ENCODE results near the gene ABCB9.
A peak's percentile ranks its signal among the peaks of the same experiment; 100 is the strongest.
"Not testable (repeated sequence)": the region's sequence is repeated elsewhere in the genome, so short reads cannot be mapped to it uniquely, and the experiment has no call there.

Gene ABCB9

GRCh38 chr12:122947352-122947792 lies 18.9 kb downstream of the ABCB9 start:
- H3K9me3 ChIP-seq (ENCODE audit: control extremely low read depth in 1 of 5, control insufficient read depth in 4 of 5, insufficient read depth in 2 of 5, low read depth in 1 of 5, low read length in 4 of 5): no peaks in the 10 kb centered on the region
- H3K4me1 ChIP-seq (ENCODE audit: control extremely low read depth in 1 of 4, control insufficient read depth in 4 of 4, insufficient read depth in 4 of 4, low read length in 3 of 4): peaks cover 0 to 36% (median 34%) of the 10 kb centered on the region in 4 experiments
- H3K4me3 ChIP-seq (ENCODE audit: control insufficient read depth in 1 of 7, extremely low read depth in 1 of 7, insufficient read depth in 4 of 7, low read depth in 2 of 7, low read length in 6 of 7): peak overlapping the region in 2 of 7 experiments; percentile 37 to 38
- 45% methylated on average over 12 of the region's 15 CpGs for WGBS (ENCODE audit: insufficient coverage)
- no peaks in the 10 kb centered on the region for H3K27me3 ChIP-seq (replicated peaks in 2 of 5; ENCODE audit: control insufficient read depth in 4 of 5, insufficient read depth in 5 of 5, low read length in 4 of 5)
- CTCF ChIA-PET: interaction anchor here (0.6 to 18.2 kb wide), 18 partner anchors 8 to 191 kb away, joined by 3 to 421 read pairs (median 4); partner anchors contain the start of gene VPS37B
- DNase-seq: peak; percentile 50 to 85 (median 74)
- H3K27ac ChIP-seq (ENCODE audit: insufficient read depth in 1 of 2, low read depth in 1 of 2, low read length in 2 of 2, poor library complexity in 1 of 2, severe bottlenecking in 2 of 2): peak overlapping the region; percentile 72 to 82
- POLR2A ChIA-PET: interaction anchor here (0.5 to 2.5 kb wide), 7 partner anchors 18 to 76 kb away, joined by 3 to 9 read pairs (median 4); no protein-coding TSS in a partner anchor
- H3K36me3 ChIP-seq (ENCODE audit: control insufficient read depth in 4 of 4, insufficient read depth in 4 of 4, low read length in 3 of 4): peaks cover 0 to 3% (median 0%) of the 10 kb centered on the region in 4 experiments

GRCh38 chr12:122946690-122947341 lies 19.4 kb downstream of the ABCB9 start:
- Histone ChIP-seq H3K4me1 (ENCODE audit: control extremely low read depth in 1 of 4, control insufficient read depth in 4 of 4, insufficient read depth in 4 of 4, low read length in 3 of 4) (peaks cover 0 to 36% (median 34%) of the 10 kb centered on the region in 4 experiments), H3K27ac (ENCODE audit: insufficient read depth in 1 of 2, low read depth in 1 of 2, low read length in 2 of 2, poor library complexity in 1 of 2, severe bottlenecking in 2 of 2) (peak overlapping the region; percentile 72 to 82)

GRCh38 chr12:122944605-122945592 lies 21.4 kb downstream of the ABCB9 start:
- 93% methylated on average over 13 of the region's 14 CpGs for WGBS (ENCODE audit: insufficient coverage)
- ChIA-PET POLR2A (interaction anchor here (0.5 to 2.0 kb wide), 2 partner anchors 53 to 71 kb away, joined by 3 to 9 read pairs; no protein-coding TSS in a partner anchor), CTCF (interaction anchor here (1.0 to 18.2 kb wide), 11 partner anchors 11 to 288 kb away, joined by 3 to 421 read pairs (median 18); partner anchors contain the start of genes MPHOSPH9, MTRFR and VPS37B)
- H3K4me3 ChIP-seq (ENCODE audit: control insufficient read depth in 1 of 7, extremely low read depth in 1 of 7, insufficient read depth in 4 of 7, low read depth in 2 of 7, low read length in 6 of 7): no peak overlapping the region
- no peaks in the 10 kb centered on the region for H3K9me3 ChIP-seq (ENCODE audit: control extremely low read depth in 1 of 5, control insufficient read depth in 4 of 5, insufficient read depth in 2 of 5, low read depth in 1 of 5, low read length in 4 of 5)
- peaks cover 0 to 36% (median 34%) of the 10 kb centered on the region in 4 experiments for H3K4me1 ChIP-seq (ENCODE audit: control extremely low read depth in 1 of 4, control insufficient read depth in 4 of 4, insufficient read depth in 4 of 4, low read length in 3 of 4)
- no peaks in the 10 kb centered on the region for H3K27me3 ChIP-seq (replicated peaks in 2 of 5; ENCODE audit: control insufficient read depth in 4 of 5, insufficient read depth in 5 of 5, low read length in 4 of 5)
- peaks cover 0 to 3% (median 0%) of the 10 kb centered on the region in 4 experiments for H3K36me3 ChIP-seq (ENCODE audit: control insufficient read depth in 4 of 4, insufficient read depth in 4 of 4, low read length in 3 of 4)
- no peak for DNase-seq
- H3K27ac ChIP-seq (ENCODE audit: insufficient read depth in 1 of 2, low read depth in 1 of 2, low read length in 2 of 2, poor library complexity in 1 of 2, severe bottlenecking in 2 of 2): no peak overlapping the region

More at GRCh38 chr12:122946690-122947341, 19.4 kb downstream of the ABCB9 start:
- Histone ChIP-seq H3K36me3 (ENCODE audit: control insufficient read depth in 4 of 4, insufficient read depth in 4 of 4, low read length in 3 of 4) (peaks cover 0 to 3% (median 0%) of the 10 kb centered on the region in 4 experiments), H3K9me3 (ENCODE audit: control extremely low read depth in 1 of 5, control insufficient read depth in 4 of 5, insufficient read depth in 2 of 5, low read depth in 1 of 5, low read length in 4 of 5) (no peaks in the 10 kb centered on the region), H3K27me3 (replicated peaks in 2 of 5; ENCODE audit: control insufficient read depth in 4 of 5, insufficient read depth in 5 of 5, low read length in 4 of 5) (no peaks in the 10 kb centered on the region), H3K4me3 (ENCODE audit: control insufficient read depth in 1 of 7, extremely low read depth in 1 of 7, insufficient read depth in 4 of 7, low read depth in 2 of 7, low read length in 6 of 7) (peak overlapping the region in 3 of 7 experiments; percentile 2 to 38 (median 37))
- WGBS (ENCODE audit: insufficient coverage): 11% methylated on average over 6 of the region's 10 CpGs
- POLR2A ChIA-PET: interaction anchor here (0.5 to 2.5 kb wide), 8 partner anchors 18 to 97 kb away, joined by 3 to 9 read pairs (median 4); no protein-coding TSS in a partner anchor
- DNase-seq: peak; percentile 98 to 99 (median 99)
- CTCF ChIA-PET: interaction anchor here (0.7 to 18.2 kb wide), 19 partner anchors 8 to 291 kb away, joined by 3 to 421 read pairs (median 4); partner anchors contain the start of gene VPS37B

- Histone ChIP-seq H3K4me3 (ENCODE audit: control insufficient read depth in 1 of 7, extremely low read depth in 1 of 7, insufficient read depth in 4 of 7, low read depth in 2 of 7, low read length in 6 of 7) (peak overlapping the region in 1 of 7 experiments; percentile 11), H3K27ac (ENCODE audit: insufficient read depth in 1 of 2, low read depth in 1 of 2, low read length in 2 of 2, poor library complexity in 1 of 2, severe bottlenecking in 2 of 2) (no peak overlapping the region), H3K27me3 (replicated peaks in 2 of 5; ENCODE audit: control insufficient read depth in 4 of 5, insufficient read depth in 5 of 5, low read length in 4 of 5) (no peaks in the 10 kb centered on the region), H3K9me3 (ENCODE audit: control extremely low read depth in 1 of 5, control insufficient read depth in 4 of 5, insufficient read depth in 2 of 5, low read depth in 1 of 5, low read length in 4 of 5) (no peaks in the 10 kb centered on the region), H3K36me3 (ENCODE audit: control insufficient read depth in 4 of 4, insufficient read depth in 4 of 4, low read length in 3 of 4) (no peaks in the 10 kb centered on the region), H3K4me1 (ENCODE audit: control extremely low read depth in 1 of 4, control insufficient read depth in 4 of 4, insufficient read depth in 4 of 4, low read length in 3 of 4) (peaks cover 0 to 36% (median 34%) of the 10 kb centered on the region in 4 experiments)
- peak in 2 of 3 donors; percentile 42 to 48 for DNase-seq
- 10% methylated on average over 12 of the region's 13 CpGs for WGBS (ENCODE audit: insufficient coverage)
- ChIA-PET POLR2A (interaction anchor here (0.7 kb wide), 1 partner anchor 55 kb away, joined by 9 read pairs; no protein-coding TSS in a partner anchor), CTCF (interaction anchor here (0.6 to 18.2 kb wide), 5 partner anchors 10 to 299 kb away, joined by 3 to 421 read pairs (median 40); partner anchors contain the start of gene VPS37B)
Observed at GRCh38 chr12:122943196-122943595, 23.1 kb downstream of the ABCB9 start.

GRCh38 chr12:122942637-122943036 lies 23.6 kb downstream of the ABCB9 start:
- Histone ChIP-seq H3K36me3 (ENCODE audit: control insufficient read depth in 4 of 4, insufficient read depth in 4 of 4, low read length in 3 of 4) (peaks cover 0 to 3% (median 0%) of the 10 kb centered on the region in 4 experiments), H3K27me3 (replicated peaks in 2 of 5; ENCODE audit: control insufficient read depth in 4 of 5, insufficient read depth in 5 of 5, low read length in 4 of 5) (no peaks in the 10 kb centered on the region), H3K9me3 (ENCODE audit: control extremely low read depth in 1 of 5, control insufficient read depth in 4 of 5, insufficient read depth in 2 of 5, low read depth in 1 of 5, low read length in 4 of 5) (no peaks in the 10 kb centered on the region), H3K4me3 (ENCODE audit: control insufficient read depth in 1 of 7, extremely low read depth in 1 of 7, insufficient read depth in 4 of 7, low read depth in 2 of 7, low read length in 6 of 7) (no peak overlapping the region), H3K27ac (ENCODE audit: insufficient read depth in 1 of 2, low read depth in 1 of 2, low read length in 2 of 2, poor library complexity in 1 of 2, severe bottlenecking in 2 of 2) (no peak overlapping the region), H3K4me1 (ENCODE audit: control extremely low read depth in 1 of 4, control insufficient read depth in 4 of 4, insufficient read depth in 4 of 4, low read length in 3 of 4) (peaks cover 0 to 34% (median 29%) of the 10 kb centered on the region in 4 experiments)
- DNase-seq: peak in 1 of 3 donors; percentile 15
- CTCF ChIA-PET: interaction anchor here (18.2 kb wide), 1 partner anchor 78 kb away, joined by 421 read pairs; no protein-coding TSS in a partner anchor
- no CpG with 5 or more reads among the region's 2 CpGs for WGBS (ENCODE audit: insufficient coverage)
- POLR2A ChIA-PET: interaction anchor here (0.6 kb wide), 1 partner anchor 46 kb away, joined by 6 read pairs; no protein-coding TSS in a partner anchor

- POLR2A ChIA-PET: interaction anchor here (0.6 kb wide), 2 partner anchors 333 to 520 kb away, joined by 3 to 4 read pairs; no protein-coding TSS in a partner anchor
- H3K36me3 ChIP-seq (ENCODE audit: control insufficient read depth in 4 of 4, insufficient read depth in 4 of 4, low read length in 3 of 4); CTCF ChIA-PET; H3K9me3 ChIP-seq (ENCODE audit: control extremely low read depth in 1 of 5, control insufficient read depth in 4 of 5, insufficient read depth in 2 of 5, low read depth in 1 of 5, low read length in 4 of 5); H3K4me3 ChIP-seq (ENCODE audit: control insufficient read depth in 1 of 7, extremely low read depth in 1 of 7, insufficient read depth in 4 of 7, low read depth in 2 of 7, low read length in 6 of 7); H3K27me3 ChIP-seq (replicated peaks in 2 of 5; ENCODE audit: control insufficient read depth in 4 of 5, insufficient read depth in 5 of 5, low read length in 4 of 5); DNase-seq; H3K27ac ChIP-seq (ENCODE audit: insufficient read depth in 1 of 2, low read depth in 1 of 2, low read length in 2 of 2, poor library complexity in 1 of 2, severe bottlenecking in 2 of 2): not testable (repeated sequence)
- 100% methylated on average over 2 of the region's 5 CpGs for WGBS (ENCODE audit: insufficient coverage)
- H3K4me1 ChIP-seq (ENCODE audit: control extremely low read depth in 1 of 4, control insufficient read depth in 4 of 4, insufficient read depth in 4 of 4, low read length in 3 of 4): peaks cover 0 to 21% (median 16%) of the 10 kb centered on the region in 4 experiments
Observed at GRCh38 chr12:122941351-122941750, 24.9 kb downstream of the ABCB9 start.
